Spleen (tissue), 11 donors: ENCODE measurements around the gene AMBRA1. TPM values are rescaled to one million over a fixed set of nuclear protein-coding genes. Genes with fewer than 3 reads are reported as not detected.

ENCODE experiments used
- DNase-seq: peaks from one replicate; pipeline ENCODE4 v3.0.0-alpha.2; 2020
- H3K27ac ChIP-seq, 8 donors: fragments of 200-600 bp; sonication (generic) in 7 of 8; 1 replicate in 4 of 8; 2 replicates in 4 of 8; pipeline versions ENCODE4 v1.5.0 to v1.8.0; 2016 to 2021; ENCODE audit warnings: inconsistent platforms in 4 of 8, mild to moderate bottlenecking in 4 of 8, moderate library complexity in 1 of 8
- H3K27me3 ChIP-seq, 7 donors: fragments of 200-600 bp; sonication (generic) in 6 of 7; replicated peaks in 1 of 7; 1 replicate in 4 of 7; 2 replicates in 3 of 7; pipeline versions ENCODE4 v1.5.0 to v1.8.0; 2016 to 2021; ENCODE audit warnings: inconsistent platforms in 3 of 7, mild to moderate bottlenecking in 1 of 7
- H3K36me3 ChIP-seq, 6 donors: fragments of 200-600 bp; sonication (generic) in 5 of 6; 1 replicate in 4 of 6; 2 replicates in 2 of 6; pipeline versions ENCODE4 v1.5.0 to v1.8.0; 2016 to 2021; ENCODE audit warnings: inconsistent platforms in 2 of 6
- H3K4me1 ChIP-seq, 6 donors: fragments of 200-600 bp; sonication (generic) in 5 of 6; 1 replicate in 3 of 6; 2 replicates in 3 of 6; pipeline versions ENCODE4 v1.5.0 to v1.8.0; 2016 to 2021; ENCODE audit warnings: inconsistent platforms in 3 of 6
- H3K4me3 ChIP-seq, 8 donors: fragments of 200-600 bp; sonication (generic) in 7 of 8; 1 replicate in 4 of 8; 2 replicates in 4 of 8; pipeline versions ENCODE4 v1.5.0 to v1.8.0; 2016 to 2021; ENCODE audit warnings: inconsistent platforms in 4 of 8, mild to moderate bottlenecking in 4 of 8, moderate library complexity in 2 of 8
- H3K9me3 ChIP-seq, 8 donors: fragments of 200-600 bp; sonication (generic) in 7 of 8; 1 replicate in 4 of 8; 2 replicates in 4 of 8; pipeline versions ENCODE4 v1.5.0 to v1.8.0; 2016 to 2021; ENCODE audit warnings: inconsistent platforms in 4 of 8
- POLR2A ChIP-seq, 3 donors: fragments of 450-650 bp; IDR thresholded peaks; one replicate each; pipeline ENCODE4 v1.5.1; 2017; ENCODE audit warnings: antibody characterized with exemption in 3 of 3, mild to moderate bottlenecking in 1 of 3
- POLR2AphosphoS5 ChIP-seq, 3 donors: sonication (generic); formaldehyde crosslinking; IDR thresholded peaks; one replicate each; pipeline ENCODE4 v1.5.1; 2017; ENCODE audit warnings: antibody characterized with exemption in 3 of 3
- WGBS, 5 donors: extraction: QIAGEN DNeasy Blood & Tissue Kit in 3 of 5; methylation state at CpG; one replicate each; pipeline versions ENCODE4 v1.1.5 to v1.1.7; 2013 to 2018; 5-methylcytosine and 5-hydroxymethylcytosine counted together
- intact Hi-C: fragments of 100-400 bp; cut with DNase I; formaldehyde crosslinking; loops from one replicate; pipeline ENCODE4 v1.15.0; 2023; ENCODE audit warnings: low total_unique reads
- polyA plus RNA-seq, 3 donors: library from polyadenylated mRNA; stranded (reverse); fragments of 200-250 nt; gene quantifications; one replicate each; pipeline ENCODE4 v1.2.1, GENCODE V29; 2013
- total RNA-seq, 7 donors: library from RNA; depleted of rRNA in 3 of 7; stranded (reverse); fragments of >200 nt in 3 of 7; fragmentation: NEBNext Ultra II Directional in 4 of 7; extraction: Animal tissue kit (Norgen Biotek cat#: 25700) in 4 of 7; gene quantifications; one replicate each; pipeline versions ENCODE4 v1.1.0 to v1.2.1, GENCODE V29; 2016 to 2021
- TF ChIP-seq, protein P1 (sequence below), 11 experiments: fragments of 200-600 bp in 7 of 11; fragments of 450-650 bp in 4 of 11; sonication (generic) in 4 of 11; IDR thresholded peaks in 8 of 11; conservative IDR thresholded peaks in 3 of 11; 1 replicate in 7 of 11; 2 replicates in 4 of 11; pipeline versions ENCODE4 v1.4.0 to v1.8.0; 2016 to 2021; ENCODE audit warnings: antibody characterized with exemption in 11 of 11, inconsistent platforms in 4 of 11, mild to moderate bottlenecking in 1 of 11
- donor health status: healthy with polysubstance abuse.
- donor health status: DM: no; HTN: no; CAD: no; lungs with moderate emphysema.
- donor health status: DM: no; HTN: no; CAD: no.
- donor health status: Bipolar disorder and iron deficiency.
- donor health status: healthy.
- donor health status: DM: no; HTN: no; CAD: no.
- donor health status: DM: yes; HTN: yes; CAD: no.

The AMBRA1 gene
- total and polyA plus RNA-seq, 10 donors = 3.6 to 54.6 (median 37.7) TPM

GRCh38 chr11:46367916-46368267 is 225.9 kb downstream of the AMBRA1 start:
- H3K4me3 ChIP-seq = peak overlapping the region in 1 of 8 donors; percentile 4
- TF ChIP-seq, protein P1, sequence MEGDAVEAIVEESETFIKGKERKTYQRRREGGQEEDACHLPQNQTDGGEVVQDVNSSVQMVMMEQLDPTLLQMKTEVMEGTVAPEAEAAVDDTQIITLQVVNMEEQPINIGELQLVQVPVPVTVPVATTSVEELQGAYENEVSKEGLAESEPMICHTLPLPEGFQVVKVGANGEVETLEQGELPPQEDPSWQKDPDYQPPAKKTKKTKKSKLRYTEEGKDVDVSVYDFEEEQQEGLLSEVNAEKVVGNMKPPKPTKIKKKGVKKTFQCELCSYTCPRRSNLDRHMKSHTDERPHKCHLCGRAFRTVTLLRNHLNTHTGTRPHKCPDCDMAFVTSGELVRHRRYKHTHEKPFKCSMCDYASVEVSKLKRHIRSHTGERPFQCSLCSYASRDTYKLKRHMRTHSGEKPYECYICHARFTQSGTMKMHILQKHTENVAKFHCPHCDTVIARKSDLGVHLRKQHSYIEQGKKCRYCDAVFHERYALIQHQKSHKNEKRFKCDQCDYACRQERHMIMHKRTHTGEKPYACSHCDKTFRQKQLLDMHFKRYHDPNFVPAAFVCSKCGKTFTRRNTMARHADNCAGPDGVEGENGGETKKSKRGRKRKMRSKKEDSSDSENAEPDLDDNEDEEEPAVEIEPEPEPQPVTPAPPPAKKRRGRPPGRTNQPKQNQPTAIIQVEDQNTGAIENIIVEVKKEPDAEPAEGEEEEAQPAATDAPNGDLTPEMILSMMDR (IDR thresholded peaks at IDR 0.05 in 8 of 11, conservative IDR thresholded peaks at IDR 0.05 in 3 of 11) = peak in 5 of 11 experiments; percentile 17 to 65 (median 44)
- TF ChIP-seq POLR2A (IDR thresholded peaks at IDR 0.05) (no peak), POLR2AphosphoS5 (IDR thresholded peaks at IDR 0.05) (no peak)
- 71 to 80% (median 77%) methylated on average over 7 to 12 of the region's 12 CpGs for WGBS, 5 donors
- peaks cover 22 to 74% (median 47%) of the 10 kb centered on the region in 6 donors for H3K4me1 ChIP-seq
- intact Hi-C loops = no loop called here
- no peaks in the 10 kb centered on the region for H3K27me3 ChIP-seq
- H3K27ac ChIP-seq = peak overlapping the region in 3 of 8 donors; percentile 43 to 61 (median 59)
- DNase-seq = peak; percentile 73
- no peaks in the 10 kb centered on the region for H3K9me3 ChIP-seq
- H3K36me3 ChIP-seq = peaks cover 0 to 92% (median 50%) of the 10 kb centered on the region in 6 donors

GRCh38 chr11:46367244-46367915 is 226.4 kb downstream of the AMBRA1 start:
- peak; percentile 94 for DNase-seq
- intact Hi-C loops = no loop called here
- WGBS, 5 donors = 28 to 37% (median 32%) methylated on average over 20 to 32 of the region's 32 CpGs
- Histone ChIP-seq H3K9me3 (no peaks in the 10 kb centered on the region), H3K27me3 (no peaks in the 10 kb centered on the region), H3K4me1 (peaks cover 27 to 79% (median 53%) of the 10 kb centered on the region in 6 donors), H3K36me3 (peaks cover 0 to 87% (median 45%) of the 10 kb centered on the region in 6 donors), H3K4me3 (peak overlapping the region in 1 of 8 donors; percentile 4), H3K27ac (peak overlapping the region in 4 of 8 donors; percentile 13 to 61 (median 51))
- TF ChIP-seq POLR2A (IDR thresholded peaks at IDR 0.05) = no peak
- TF ChIP-seq, protein P1 (IDR thresholded peaks at IDR 0.05 in 8 of 11, conservative IDR thresholded peaks at IDR 0.05 in 3 of 11) = peak; percentile 87 to 97 (median 93)
- peak; percentile 56 to 74 (median 63) for TF ChIP-seq POLR2AphosphoS5 (IDR thresholded peaks at IDR 0.05)

DNA sequence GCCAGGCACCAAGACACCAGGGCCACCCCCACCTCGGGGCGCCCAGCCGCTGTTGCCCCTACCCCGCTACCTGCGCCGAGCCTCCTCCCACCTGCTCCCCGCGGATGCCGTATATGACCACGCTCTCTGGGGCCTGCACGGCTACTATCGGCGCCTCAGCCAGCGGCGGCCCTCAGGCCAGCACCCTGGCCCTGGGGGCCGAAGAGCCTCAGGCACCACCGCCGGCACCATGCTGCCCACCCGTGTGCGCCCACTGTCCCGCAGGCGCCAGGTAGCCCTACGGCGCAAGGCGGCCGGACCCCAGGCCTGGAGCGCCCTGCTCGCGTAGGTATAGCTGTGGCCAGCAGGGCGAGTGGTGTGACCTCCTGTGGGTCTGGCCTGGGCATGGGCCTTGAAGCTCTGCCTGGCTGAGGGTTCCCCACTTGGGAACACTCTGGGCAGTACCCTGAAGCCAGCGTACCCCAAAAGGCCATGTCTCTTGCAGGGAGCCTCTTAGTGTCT is 227.1 kb downstream of the AMBRA1 start:
- DNase-seq = peak; percentile 78

More for the DNA sequence above, 227.1 kb downstream of the AMBRA1 start:
- 91 to 95% (median 92%) methylated on average over 5 to 31 of the region's 31 CpGs for WGBS, 5 donors
- Histone ChIP-seq H3K36me3 (peaks cover 0 to 80% (median 38%) of the 10 kb centered on the region in 6 donors), H3K27ac (peak overlapping the region in 5 of 8 donors; percentile 8 to 61 (median 43)), H3K4me3 (no peak overlapping the region), H3K9me3 (no peaks in the 10 kb centered on the region), H3K4me1 (peaks cover 33 to 86% (median 59%) of the 10 kb centered on the region in 6 donors), H3K27me3 (no peaks in the 10 kb centered on the region)
- intact Hi-C loops = no loop called here
- TF ChIP-seq POLR2AphosphoS5 (IDR thresholded peaks at IDR 0.05) (no peak), POLR2A (IDR thresholded peaks at IDR 0.05) (no peak)
- TF ChIP-seq, protein P1 (IDR thresholded peaks at IDR 0.05 in 8 of 11, conservative IDR thresholded peaks at IDR 0.05 in 3 of 11) = no peak
